MM.1S (cell line): ENCODE results near the gene SPEG.

Source experiments
- EZH2 ChIP-seq: fragments of 300-600 bp; sonication (generic); optimal IDR thresholded peaks from 2 replicates; pipeline ENCODE3; 2017; ENCODE audit warnings: low read depth, mild to moderate bottlenecking, antibody characterized with exemption, low read length, mixed read lengths
- TF ChIP-seq, protein P1 (sequence below): fragments of 300-600 bp; sonication (generic); IDR thresholded peaks from 2 replicates; pipeline ENCODE4 v1.5.1; 2016; ENCODE audit warnings: antibody characterized with exemption, low read length, mixed read lengths

DNA sequence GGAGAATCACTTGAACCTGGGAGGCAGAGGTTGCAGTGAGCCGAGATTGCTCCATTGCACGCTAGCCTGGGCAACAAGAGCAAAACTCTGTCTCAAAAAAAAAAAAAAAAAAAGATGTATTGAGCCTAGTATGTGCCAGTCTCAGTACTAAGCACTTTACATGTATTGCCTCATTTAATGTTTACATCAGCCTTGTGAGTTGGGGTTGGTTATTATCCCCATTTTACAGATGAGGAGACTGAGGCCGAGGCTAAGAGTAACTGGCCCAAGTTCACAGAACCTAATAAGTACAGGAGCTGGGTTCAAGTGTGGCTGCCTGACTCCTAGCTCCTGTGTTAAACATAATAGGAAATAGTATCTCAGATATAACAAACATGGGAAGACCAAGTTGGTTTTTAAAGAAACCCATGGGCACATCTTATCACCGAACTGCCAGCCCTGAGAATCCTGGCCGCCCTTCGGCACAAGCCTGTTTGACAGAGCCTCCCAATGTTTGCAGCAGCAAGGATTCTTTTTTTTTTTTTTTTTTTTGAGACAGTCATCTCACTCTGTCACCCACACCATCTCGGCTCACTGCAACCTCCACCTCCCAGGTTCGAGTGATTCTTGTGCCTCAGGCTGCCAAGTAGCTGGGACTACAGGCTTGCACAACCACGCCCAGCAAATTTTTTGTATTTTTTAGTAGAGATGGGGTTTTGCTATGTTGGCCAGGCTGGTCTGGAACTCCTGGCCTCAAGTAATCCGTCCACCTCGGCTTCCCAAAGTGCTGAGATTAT lies 39.8 kb downstream of the SPEG start:
- TF ChIP-seq EZH2, result no peak
- TF ChIP-seq, protein P1, sequence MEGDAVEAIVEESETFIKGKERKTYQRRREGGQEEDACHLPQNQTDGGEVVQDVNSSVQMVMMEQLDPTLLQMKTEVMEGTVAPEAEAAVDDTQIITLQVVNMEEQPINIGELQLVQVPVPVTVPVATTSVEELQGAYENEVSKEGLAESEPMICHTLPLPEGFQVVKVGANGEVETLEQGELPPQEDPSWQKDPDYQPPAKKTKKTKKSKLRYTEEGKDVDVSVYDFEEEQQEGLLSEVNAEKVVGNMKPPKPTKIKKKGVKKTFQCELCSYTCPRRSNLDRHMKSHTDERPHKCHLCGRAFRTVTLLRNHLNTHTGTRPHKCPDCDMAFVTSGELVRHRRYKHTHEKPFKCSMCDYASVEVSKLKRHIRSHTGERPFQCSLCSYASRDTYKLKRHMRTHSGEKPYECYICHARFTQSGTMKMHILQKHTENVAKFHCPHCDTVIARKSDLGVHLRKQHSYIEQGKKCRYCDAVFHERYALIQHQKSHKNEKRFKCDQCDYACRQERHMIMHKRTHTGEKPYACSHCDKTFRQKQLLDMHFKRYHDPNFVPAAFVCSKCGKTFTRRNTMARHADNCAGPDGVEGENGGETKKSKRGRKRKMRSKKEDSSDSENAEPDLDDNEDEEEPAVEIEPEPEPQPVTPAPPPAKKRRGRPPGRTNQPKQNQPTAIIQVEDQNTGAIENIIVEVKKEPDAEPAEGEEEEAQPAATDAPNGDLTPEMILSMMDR, result no peak
